PC-9 (cell line): ENCODE results near the gene MTMR10.

ENCODE experiments used
- EZH2 ChIP-seq: fragments of 200-600 bp; sonication (generic); IDR thresholded peaks from 2 replicates; pipeline ENCODE4 v1.8.0; 2017; ENCODE audit warnings: antibody characterized with exemption, low read depth
- TF ChIP-seq, protein P1 (sequence below): fragments of 200-600 bp; sonication (generic); conservative IDR thresholded peaks from 2 replicates; pipeline ENCODE4 v1.6.1; 2017; ENCODE audit warnings: mixed run types, antibody characterized with exemption, mild to moderate bottlenecking, moderate library complexity

DNA sequence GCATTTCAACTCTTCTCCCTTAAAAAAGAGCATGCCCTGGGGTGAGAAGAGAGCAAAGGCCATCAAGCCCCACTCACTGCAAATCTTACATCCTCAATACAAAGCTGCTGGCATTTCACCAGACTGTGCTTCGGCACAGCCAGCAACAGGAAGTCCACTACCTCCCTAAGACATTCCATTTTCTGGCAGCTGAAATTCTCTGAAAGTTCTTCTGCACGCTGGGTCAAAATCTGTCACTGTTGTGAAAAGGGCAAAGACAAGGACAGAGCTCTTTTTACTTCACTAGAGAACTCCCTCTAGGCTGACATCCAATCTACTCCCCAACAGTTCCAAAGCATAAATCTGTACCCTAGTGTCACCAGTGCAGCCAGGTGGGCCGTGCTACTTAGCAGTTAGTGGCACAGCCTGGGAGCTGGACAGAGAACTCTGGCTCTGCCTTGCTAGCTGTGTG, 6.3 kb downstream of the MTMR10 start:
- TF ChIP-seq, protein P1, sequence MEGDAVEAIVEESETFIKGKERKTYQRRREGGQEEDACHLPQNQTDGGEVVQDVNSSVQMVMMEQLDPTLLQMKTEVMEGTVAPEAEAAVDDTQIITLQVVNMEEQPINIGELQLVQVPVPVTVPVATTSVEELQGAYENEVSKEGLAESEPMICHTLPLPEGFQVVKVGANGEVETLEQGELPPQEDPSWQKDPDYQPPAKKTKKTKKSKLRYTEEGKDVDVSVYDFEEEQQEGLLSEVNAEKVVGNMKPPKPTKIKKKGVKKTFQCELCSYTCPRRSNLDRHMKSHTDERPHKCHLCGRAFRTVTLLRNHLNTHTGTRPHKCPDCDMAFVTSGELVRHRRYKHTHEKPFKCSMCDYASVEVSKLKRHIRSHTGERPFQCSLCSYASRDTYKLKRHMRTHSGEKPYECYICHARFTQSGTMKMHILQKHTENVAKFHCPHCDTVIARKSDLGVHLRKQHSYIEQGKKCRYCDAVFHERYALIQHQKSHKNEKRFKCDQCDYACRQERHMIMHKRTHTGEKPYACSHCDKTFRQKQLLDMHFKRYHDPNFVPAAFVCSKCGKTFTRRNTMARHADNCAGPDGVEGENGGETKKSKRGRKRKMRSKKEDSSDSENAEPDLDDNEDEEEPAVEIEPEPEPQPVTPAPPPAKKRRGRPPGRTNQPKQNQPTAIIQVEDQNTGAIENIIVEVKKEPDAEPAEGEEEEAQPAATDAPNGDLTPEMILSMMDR, result no peak
- TF ChIP-seq EZH2, result no peak
